MCF 10A (cell line): ENCODE data around the gene SCAPER. TPM values are rescaled to one million over a fixed set of nuclear protein-coding genes. Genes with fewer than 3 reads are reported as not detected.

Source experiments
- BruUV-seq: library from RNA; stranded (reverse); fragments of 400-500 nt; replicated peaks from 2 replicates; lab custom pipeline; 2021; lab: Mats Ljungman, UMichigan
- CTCF ChIA-PET: fragments of 300-600 bp; sonication (Branson Sonifier 250); formaldehyde crosslinking; extraction: SDS; loops from one replicate; lab custom pipeline; 2021; ENCODE audit warnings: antibody characterized with exemption, inconsistent platforms; lab: Yijun Ruan, JAX
- POLR2A ChIA-PET: fragments of 300-600, 350-650 bp; sonication (Branson Sonifier 250); formaldehyde crosslinking; extraction: SDS; loops from one replicate; lab custom pipeline; 2020; ENCODE audit warnings: antibody characterized with exemption, inconsistent platforms; lab: Yijun Ruan, JAX
- DNase-seq: peaks from one replicate; pipeline ENCODE4 v3.0.0-alpha.2; 2018; ENCODE audit not compliant: unreplicated experiment
- H3K27ac Mint-ChIP-seq: one replicate; pipeline ENCODE4 v1.8.0; 2022; ENCODE audit warnings: mild to moderate bottlenecking, low read depth, mixed read lengths; ENCODE audit not compliant: unreplicated experiment
- H3K27me3 Mint-ChIP-seq: one replicate; pipeline ENCODE4 v1.8.0; 2022; ENCODE audit warnings: mixed read lengths; ENCODE audit not compliant: insufficient read depth, unreplicated experiment
- H3K36me3 Mint-ChIP-seq: one replicate; pipeline ENCODE4 v1.8.0; 2022; ENCODE audit warnings: mild to moderate bottlenecking, moderate library complexity, mixed read lengths; ENCODE audit not compliant: insufficient read depth, unreplicated experiment
- H3K4me1 Mint-ChIP-seq: one replicate; pipeline ENCODE4 v1.8.0; 2022; ENCODE audit warnings: mixed read lengths; ENCODE audit not compliant: insufficient read depth, unreplicated experiment
- H3K4me3 Mint-ChIP-seq: one replicate; pipeline ENCODE4 v1.8.0; 2022; ENCODE audit warnings: mild to moderate bottlenecking, moderate library complexity, mixed read lengths; ENCODE audit not compliant: unreplicated experiment
- H3K9me3 Mint-ChIP-seq: one replicate; pipeline ENCODE4 v1.8.0; 2022; ENCODE audit warnings: mixed read lengths; ENCODE audit not compliant: unreplicated experiment
- CTCF ChIP-seq: fragments of 200-600 bp; IDR thresholded peaks from one replicate; pipeline ENCODE4 v1.8.0; 2022; ENCODE audit warnings: antibody characterized with exemption, mild to moderate bottlenecking; ENCODE audit not compliant: unreplicated experiment
- intact Hi-C: fragments of 100-400 bp; cut with micrococcal nuclease; formaldehyde crosslinking; loops from 2 replicates; pipeline ENCODE4 v1.14.1; 2022
- total RNA-seq: library from RNA; stranded (reverse); gene quantifications from 2 replicates; pipeline ENCODE4 v1.2.3, GENCODE V29; 2022

Gene SCAPER
- total RNA-seq, 1 experiment from 2014 or later, result 9.5 TPM

GRCh38 chr15:76555247-76555646 is 349.9 kb downstream of the SCAPER start:
- TF ChIP-seq CTCF, result no peak
- H3K27me3 Mint-ChIP-seq, result no peaks in the 10 kb centered on the region
- intact Hi-C loops, result no loop called here
- peaks cover 6% of the 10 kb centered on the region for H3K9me3 Mint-ChIP-seq
- H3K4me3 Mint-ChIP-seq, result no peak overlapping the region
- ChIA-PET CTCF (no interaction called here), POLR2A (interaction anchor here (0.7 kb wide), 1 partner anchor 13 kb away, joined by 3 read pairs; no protein-coding TSS in a partner anchor)
- no peaks in the 10 kb centered on the region for H3K4me1 Mint-ChIP-seq
- BruUV-seq, result no TSS peak
- H3K27ac Mint-ChIP-seq, result no peak overlapping the region
- peaks cover 6% of the 10 kb centered on the region for H3K36me3 Mint-ChIP-seq
- no peak for DNase-seq

- H3K4me3 Mint-ChIP-seq, result no peak overlapping the region
- H3K36me3 Mint-ChIP-seq, result peaks cover 6% of the 10 kb centered on the region
- no peak for TF ChIP-seq CTCF
- intact Hi-C loops, result no loop called here
- H3K9me3 Mint-ChIP-seq, result peaks cover 6% of the 10 kb centered on the region
- H3K27me3 Mint-ChIP-seq, result no peaks in the 10 kb centered on the region
- no TSS peak for BruUV-seq
- no peak for DNase-seq
- POLR2A ChIA-PET, result interaction anchor here (0.7 kb wide), 1 partner anchor 9 kb away, joined by 3 read pairs; no protein-coding TSS in a partner anchor
- H3K4me1 Mint-ChIP-seq, result no peaks in the 10 kb centered on the region
- CTCF ChIA-PET, result interaction anchor here (0.6 kb wide), 1 partner anchor 164 kb away, joined by 6 read pairs; no protein-coding TSS in a partner anchor
- no peak overlapping the region for H3K27ac Mint-ChIP-seq
Measured at GRCh38 chr15:76553564-76553963, 351.6 kb downstream of the SCAPER start.

- H3K36me3 Mint-ChIP-seq, result peaks cover 6% of the 10 kb centered on the region
- no peaks in the 10 kb centered on the region for H3K4me1 Mint-ChIP-seq
- H3K4me3 Mint-ChIP-seq, result no peak overlapping the region
- intact Hi-C loops, result no loop called here
- H3K27ac Mint-ChIP-seq, result no peak overlapping the region
- peaks cover 6% of the 10 kb centered on the region for H3K9me3 Mint-ChIP-seq
- ChIA-PET CTCF (interaction anchor here (0.6 kb wide), 1 partner anchor 164 kb away, joined by 6 read pairs; no protein-coding TSS in a partner anchor), POLR2A (no interaction called here)
- no peak for DNase-seq
- H3K27me3 Mint-ChIP-seq, result no peaks in the 10 kb centered on the region
- no TSS peak for BruUV-seq
- TF ChIP-seq CTCF, result no peak
Measured at GRCh38 chr15:76553102-76553501, 352.0 kb downstream of the SCAPER start.

- no peak overlapping the region for H3K4me3 Mint-ChIP-seq
- H3K27me3 Mint-ChIP-seq, result no peaks in the 10 kb centered on the region
- no peak for TF ChIP-seq CTCF
- peaks cover 6% of the 10 kb centered on the region for H3K36me3 Mint-ChIP-seq
- POLR2A ChIA-PET, result no interaction called here
- BruUV-seq, result no TSS peak
- H3K9me3 Mint-ChIP-seq, result peaks cover 6% of the 10 kb centered on the region
- H3K4me1 Mint-ChIP-seq, result no peaks in the 10 kb centered on the region
- CTCF ChIA-PET, result no interaction called here
- H3K27ac Mint-ChIP-seq, result no peak overlapping the region
- no peak for DNase-seq
- intact Hi-C loops, result no loop called here
Measured at GRCh38 chr15:76546805-76547204, 358.3 kb downstream of the SCAPER start.
